HFF-Myc (cell line): ENCODE results near the gene GIPC1.

Source experiments
- DNase-seq: peaks from one replicate; pipeline ENCODE4 v3.0.0-alpha.2; 2011; ENCODE audit warnings: low read depth; ENCODE audit errors: extremely low read depth
- H3K4me3 ChIP-seq: replicated peaks from 2 replicates; pipeline ENCODE4 v1.5.1; 2011; ENCODE audit warnings: low read depth, mild to moderate bottlenecking, control low read depth, low read length
- CTCF ChIP-seq: IDR thresholded peaks from 2 replicates; pipeline ENCODE4 v1.5.1; 2012; ENCODE audit warnings: mild to moderate bottlenecking, low read depth, low read length, control low read depth; ENCODE audit errors: missing control alignments

GIPC1 gene

GRCh38 chr19:14474827-14475226 lies 21.1 kb downstream of the GIPC1 start:
- TF ChIP-seq CTCF = no peak
- peak overlapping the region; percentile 35 for H3K4me3 ChIP-seq
- DNase-seq = no peak

GRCh38 chr19:14473978-14474578 lies 21.8 kb downstream of the GIPC1 start:
- no peak overlapping the region for H3K4me3 ChIP-seq
- no peak for TF ChIP-seq CTCF
- DNase-seq = no peak

GRCh38 chr19:14473073-14473977 lies 22.6 kb downstream of the GIPC1 start:
- no peak overlapping the region for H3K4me3 ChIP-seq
- TF ChIP-seq CTCF = no peak
- no peak for DNase-seq

GRCh38 chr19:14472202-14472938 lies 23.6 kb downstream of the GIPC1 start:
- no peak for DNase-seq
- H3K4me3 ChIP-seq = no peak overlapping the region

GRCh38 chr19:14471436-14472187 lies 24.3 kb downstream of the GIPC1 start:
- no peak overlapping the region for H3K4me3 ChIP-seq
- no peak for TF ChIP-seq CTCF
- DNase-seq = no peak

More at GRCh38 chr19:14472202-14472938, 23.6 kb downstream of the GIPC1 start:
- peak; percentile 88 for TF ChIP-seq CTCF

GRCh38 chr19:14470031-14470876 lies 25.7 kb downstream of the GIPC1 start:
- DNase-seq = no peak
- no peak for TF ChIP-seq CTCF
- H3K4me3 ChIP-seq = no peak overlapping the region
